Inferior parietal cortex (tissue), 1 donor: ENCODE results near the gene RABGAP1L.
"Not testable (repeated sequence)": the region's sequence is repeated elsewhere in the genome, so short reads cannot be mapped to it uniquely, and the experiment has no call there.

Experiments used
- DNase-seq: peaks from one replicate; pipeline ENCODE4 v3.0.0-alpha.2; 2016; ENCODE audit errors: extremely low spot score

RABGAP1L gene

GRCh38 chr1:174358786-174359453 is 199.6 kb downstream of the RABGAP1L start:
- DNase-seq: no peak

GRCh38 chr1:174359454-174359805 is 200.1 kb downstream of the RABGAP1L start:
- DNase-seq: no peak

GRCh38 chr1:174364996-174365736 is 205.8 kb downstream of the RABGAP1L start:
- peak; percentile 65 for DNase-seq

- DNase-seq: no peak
Observed at GRCh38 chr1:174366946-174367345, 207.6 kb downstream of the RABGAP1L start.

- DNase-seq: no peak
Observed at GRCh38 chr1:174367892-174368291, 208.6 kb downstream of the RABGAP1L start.

- DNase-seq: no peak
Observed at GRCh38 chr1:174376030-174376429, 216.7 kb downstream of the RABGAP1L start.

GRCh38 chr1:174391716-174392115 is 232.4 kb downstream of the RABGAP1L start:
- no peak for DNase-seq

- no peak for DNase-seq
Observed at GRCh38 chr1:174393885-174394284, 234.6 kb downstream of the RABGAP1L start.

GRCh38 chr1:174397261-174397660 is 237.9 kb downstream of the RABGAP1L start:
- DNase-seq: no peak

GRCh38 chr1:174398246-174398645 is 238.9 kb downstream of the RABGAP1L start:
- DNase-seq: no peak

GRCh38 chr1:174399211-174399610 is 239.9 kb downstream of the RABGAP1L start:
- DNase-seq: no peak

- DNase-seq: no peak
Observed at GRCh38 chr1:174401075-174401474, 241.8 kb downstream of the RABGAP1L start.

GRCh38 chr1:174405219-174405618 is 245.9 kb downstream of the RABGAP1L start:
- no peak for DNase-seq

GRCh38 chr1:174406421-174406820 is 247.1 kb downstream of the RABGAP1L start:
- DNase-seq: no peak

GRCh38 chr1:174407665-174408064 is 248.3 kb downstream of the RABGAP1L start:
- no peak for DNase-seq

- no peak for DNase-seq
Observed at GRCh38 chr1:174408146-174408545, 248.8 kb downstream of the RABGAP1L start.

- DNase-seq: not testable (repeated sequence)
Observed at GRCh38 chr1:174409801-174410200, 250.5 kb downstream of the RABGAP1L start.

- no peak for DNase-seq
Observed at GRCh38 chr1:174413632-174414031, 254.3 kb downstream of the RABGAP1L start.

- DNase-seq: no peak
Observed at GRCh38 chr1:174414203-174414602, 254.9 kb downstream of the RABGAP1L start.

- no peak for DNase-seq
Observed at GRCh38 chr1:174415506-174415905, 256.2 kb downstream of the RABGAP1L start.

- no peak for DNase-seq
Observed at GRCh38 chr1:174417921-174418320, 258.6 kb downstream of the RABGAP1L start.

- no peak for DNase-seq
Observed at GRCh38 chr1:174425121-174425520, 265.8 kb downstream of the RABGAP1L start.

GRCh38 chr1:174426153-174426552 is 266.8 kb downstream of the RABGAP1L start:
- DNase-seq: no peak
